Measurements from ENCODE around the gene GATAD2A.

GATAD2A gene

GRCh38 chr19:19508217-19508616 lies 102.7 kb downstream of the GATAD2A start:
- Histone ChIP-seq H3K9me3 (ENCODE audit: control insufficient read depth, low read length) (no peaks in the 10 kb centered on the region), H3K36me3 (ENCODE audit: control insufficient read depth, insufficient read depth, low read length) (peaks cover 6% of the 10 kb centered on the region), H3K4me3 (ENCODE audit: low read length) (no peak overlapping the region), H3K4me1 (ENCODE audit: control insufficient read depth, insufficient read depth, low read length) (peaks cover 3% of the 10 kb centered on the region), H3K27me3 (ENCODE audit: control insufficient read depth, insufficient read depth, low read length) (no peaks in the 10 kb centered on the region), H3K9ac (ENCODE audit: low read length) (no peak overlapping the region)

GRCh38 chr19:19510432-19510831 lies 105.0 kb downstream of the GATAD2A start:
- H3K27me3 ChIP-seq (ENCODE audit: control insufficient read depth, insufficient read depth, low read length) = no peaks in the 10 kb centered on the region
- no peak overlapping the region for H3K4me3 ChIP-seq (ENCODE audit: low read length)
- no peak overlapping the region for H3K9ac ChIP-seq (ENCODE audit: low read length)
- no peaks in the 10 kb centered on the region for H3K36me3 ChIP-seq (ENCODE audit: control insufficient read depth, insufficient read depth, low read length)
- no peaks in the 10 kb centered on the region for H3K9me3 ChIP-seq (ENCODE audit: control insufficient read depth, low read length)
- H3K4me1 ChIP-seq (ENCODE audit: control insufficient read depth, insufficient read depth, low read length) = peaks cover 4% of the 10 kb centered on the region

- Histone ChIP-seq H3K4me3 (ENCODE audit: low read length) (no peak overlapping the region), H3K9me3 (ENCODE audit: control insufficient read depth, low read length) (no peaks in the 10 kb centered on the region), H3K4me1 (ENCODE audit: control insufficient read depth, insufficient read depth, low read length) (peaks cover 7% of the 10 kb centered on the region), H3K27me3 (ENCODE audit: control insufficient read depth, insufficient read depth, low read length) (no peaks in the 10 kb centered on the region), H3K9ac (ENCODE audit: low read length) (no peak overlapping the region), H3K36me3 (ENCODE audit: control insufficient read depth, insufficient read depth, low read length) (no peaks in the 10 kb centered on the region)
Observed at GRCh38 chr19:19513682-19514081, 108.2 kb downstream of the GATAD2A start.

- Histone ChIP-seq H3K9me3 (ENCODE audit: control insufficient read depth, low read length) (no peaks in the 10 kb centered on the region), H3K9ac (ENCODE audit: low read length) (no peak overlapping the region), H3K4me1 (ENCODE audit: control insufficient read depth, insufficient read depth, low read length) (peaks cover 7% of the 10 kb centered on the region), H3K4me3 (ENCODE audit: low read length) (no peak overlapping the region), H3K36me3 (ENCODE audit: control insufficient read depth, insufficient read depth, low read length) (no peaks in the 10 kb centered on the region), H3K27me3 (ENCODE audit: control insufficient read depth, insufficient read depth, low read length) (no peaks in the 10 kb centered on the region)
Observed at GRCh38 chr19:19514215-19514657, 108.8 kb downstream of the GATAD2A start.

DNA sequence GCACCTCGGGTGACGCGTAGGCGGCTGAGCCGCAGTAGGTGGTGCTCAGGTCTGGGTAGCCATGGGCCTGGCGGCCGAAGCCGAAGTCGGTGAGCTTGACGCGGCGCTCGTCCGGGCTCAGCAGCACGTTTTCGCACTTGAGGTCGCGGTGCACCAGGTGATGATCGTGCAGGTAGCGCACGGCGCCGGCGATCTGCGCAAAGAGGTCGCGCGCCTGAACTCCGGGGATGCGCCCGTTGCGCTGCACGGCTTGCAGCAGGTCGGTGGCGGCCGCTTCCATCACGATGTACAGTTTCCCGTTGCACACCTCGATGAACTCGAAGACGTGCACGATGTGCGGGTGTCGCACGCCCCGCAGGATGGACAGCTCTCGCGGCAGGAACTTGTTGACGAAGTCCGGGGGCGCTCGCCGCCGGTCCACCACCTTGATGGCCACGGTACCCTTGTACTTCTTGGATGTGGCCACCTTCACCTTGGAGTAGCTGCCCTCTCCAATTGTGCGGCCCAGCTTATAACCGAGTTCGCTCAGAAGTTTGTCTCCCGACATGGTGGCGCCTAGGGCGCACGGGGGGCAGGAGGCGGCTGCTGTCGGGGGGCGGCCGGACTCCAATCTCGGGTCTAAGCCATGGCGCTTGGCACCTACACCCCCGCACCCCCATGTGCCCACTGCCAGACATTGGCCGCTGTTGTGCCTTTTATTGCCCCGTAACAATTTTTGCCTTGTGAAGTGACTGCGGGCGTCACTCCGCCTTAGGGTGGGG lies 109.6 kb downstream of the GATAD2A start, which contains the start of gene TSSK6:
TSSK6 (minus strand) TSS at position 668 of the 761 bp plus-strand sequence; CDS start at position 547, 121 bp downstream.
- Histone ChIP-seq H3K9me3 (ENCODE audit: control insufficient read depth, low read length) (no peaks in the 10 kb centered on the region), H3K27me3 (ENCODE audit: control insufficient read depth, insufficient read depth, low read length) (no peaks in the 10 kb centered on the region), H3K4me3 (ENCODE audit: low read length) (peak within 1 kb of the TSS; percentile 97), H3K4me1 (ENCODE audit: control insufficient read depth, insufficient read depth, low read length) (peaks cover 7% of the 10 kb centered on the region), H3K36me3 (ENCODE audit: control insufficient read depth, insufficient read depth, low read length) (no peaks in the 10 kb centered on the region), H3K9ac (ENCODE audit: low read length) (peak within 1 kb of the TSS; percentile 95)

- Histone ChIP-seq H3K36me3 (ENCODE audit: control insufficient read depth, insufficient read depth, low read length) (no peaks in the 10 kb centered on the region), H3K4me1 (ENCODE audit: control insufficient read depth, insufficient read depth, low read length) (peaks cover 7% of the 10 kb centered on the region), H3K9me3 (ENCODE audit: control insufficient read depth, low read length) (no peaks in the 10 kb centered on the region), H3K27me3 (ENCODE audit: control insufficient read depth, insufficient read depth, low read length) (no peaks in the 10 kb centered on the region), H3K4me3 (ENCODE audit: low read length) (peak within 1 kb of the TSS; percentile 97), H3K9ac (ENCODE audit: low read length) (peak within 1 kb of the TSS; percentile 95)
Observed at GRCh38 chr19:19515642-19516519, 110.4 kb downstream of the GATAD2A start, which contains the start of gene NDUFA13. Gene NDUFA13, plus strand, starts transcription at chr19:19516225. Its CDS starts 14 bp downstream, at chr19:19516239.

DNA sequence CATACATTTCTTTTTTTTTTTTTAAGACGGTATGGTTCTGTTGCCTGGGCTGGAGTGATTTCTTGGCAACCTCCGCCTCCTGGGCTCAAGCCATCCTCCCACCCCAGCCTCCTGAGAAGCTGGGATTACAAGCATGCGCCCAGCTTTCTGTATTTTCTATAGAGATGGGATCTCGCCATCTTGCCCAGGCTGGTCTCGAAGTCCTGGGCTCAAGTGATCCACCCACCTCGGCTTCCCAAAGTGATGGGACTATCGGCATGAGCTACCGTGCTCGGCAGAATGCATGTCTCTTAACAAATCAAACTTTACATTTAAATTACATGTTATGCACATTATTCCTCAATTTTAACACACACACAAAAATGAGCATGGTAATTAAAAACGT lies 111.8 kb downstream of the GATAD2A start:
- Histone ChIP-seq H3K4me1 (ENCODE audit: control insufficient read depth, insufficient read depth, low read length) (peaks cover 5% of the 10 kb centered on the region), H3K9ac (ENCODE audit: low read length) (peak overlapping the region; percentile 95)

GRCh38 chr19:19520989-19521388 lies 115.5 kb downstream of the GATAD2A start:
- Histone ChIP-seq H3K36me3 (ENCODE audit: control insufficient read depth, insufficient read depth, low read length) (no peaks in the 10 kb centered on the region), H3K9me3 (ENCODE audit: control insufficient read depth, low read length) (no peaks in the 10 kb centered on the region), H3K9ac (ENCODE audit: low read length) (no peak overlapping the region), H3K27me3 (ENCODE audit: control insufficient read depth, insufficient read depth, low read length) (no peaks in the 10 kb centered on the region), H3K4me1 (ENCODE audit: control insufficient read depth, insufficient read depth, low read length) (no peaks in the 10 kb centered on the region), H3K4me3 (ENCODE audit: low read length) (no peak overlapping the region)

More for the DNA sequence above, 111.8 kb downstream of the GATAD2A start:
- no peaks in the 10 kb centered on the region for H3K36me3 ChIP-seq (ENCODE audit: control insufficient read depth, insufficient read depth, low read length)
- H3K9me3 ChIP-seq (ENCODE audit: control insufficient read depth, low read length) = no peaks in the 10 kb centered on the region
- H3K27me3 ChIP-seq (ENCODE audit: control insufficient read depth, insufficient read depth, low read length) = no peaks in the 10 kb centered on the region
- no peak overlapping the region for H3K4me3 ChIP-seq (ENCODE audit: low read length)

DNA sequence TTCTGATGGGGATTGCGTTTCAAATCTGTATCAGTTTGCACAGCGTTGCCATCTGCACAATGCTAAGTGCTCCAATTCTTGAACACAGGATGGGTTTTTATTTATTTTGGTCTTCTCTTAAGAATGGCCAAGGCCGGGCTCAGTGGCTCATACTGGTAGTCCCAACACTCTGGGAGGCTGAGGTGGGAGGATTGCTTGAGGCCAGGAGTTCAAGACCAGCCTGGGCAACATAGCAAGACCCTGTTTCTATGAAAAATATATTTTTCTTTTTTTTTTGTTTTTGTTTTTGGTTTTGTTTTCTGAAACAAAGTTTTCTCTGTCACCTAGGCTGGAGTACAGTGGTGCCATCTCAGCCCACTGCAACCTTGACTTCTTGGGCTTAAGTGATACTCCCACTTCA lies 117.7 kb downstream of the GATAD2A start:
- Histone ChIP-seq H3K9me3 (ENCODE audit: control insufficient read depth, low read length) (no peaks in the 10 kb centered on the region), H3K9ac (ENCODE audit: low read length) (no peak overlapping the region), H3K36me3 (ENCODE audit: control insufficient read depth, insufficient read depth, low read length) (peaks cover 7% of the 10 kb centered on the region)

DNA sequence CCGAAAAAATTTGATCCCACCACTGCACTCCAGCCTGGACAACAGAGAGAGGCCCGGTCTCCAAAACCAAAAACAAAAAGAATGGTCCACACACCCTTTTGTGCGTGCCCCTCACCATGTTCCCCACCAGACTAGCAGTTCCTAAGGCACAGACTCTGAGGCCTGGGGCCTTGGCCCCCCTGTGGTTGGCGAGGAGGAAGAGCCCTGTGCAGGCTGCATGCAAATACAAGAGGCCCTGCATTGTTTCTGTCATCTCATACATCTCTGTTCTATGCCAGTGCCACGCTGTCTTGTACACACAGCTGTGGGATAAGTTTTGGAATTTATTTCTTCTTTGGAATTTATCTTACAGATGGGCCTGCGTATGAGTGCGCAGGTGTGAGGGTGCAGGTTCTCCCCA lies 118.6 kb downstream of the GATAD2A start:
- Histone ChIP-seq H3K4me1 (ENCODE audit: control insufficient read depth, insufficient read depth, low read length) (no peaks in the 10 kb centered on the region), H3K27me3 (ENCODE audit: control insufficient read depth, insufficient read depth, low read length) (no peaks in the 10 kb centered on the region), H3K9ac (ENCODE audit: low read length) (no peak overlapping the region), H3K9me3 (ENCODE audit: control insufficient read depth, low read length) (no peaks in the 10 kb centered on the region), H3K36me3 (ENCODE audit: control insufficient read depth, insufficient read depth, low read length) (peaks cover 8% of the 10 kb centered on the region), H3K4me3 (ENCODE audit: low read length) (no peak overlapping the region)

More for the DNA sequence above, 117.7 kb downstream of the GATAD2A start:
- no peaks in the 10 kb centered on the region for H3K4me1 ChIP-seq (ENCODE audit: control insufficient read depth, insufficient read depth, low read length)
- no peaks in the 10 kb centered on the region for H3K27me3 ChIP-seq (ENCODE audit: control insufficient read depth, insufficient read depth, low read length)
- no peak overlapping the region for H3K4me3 ChIP-seq (ENCODE audit: low read length)

DNA sequence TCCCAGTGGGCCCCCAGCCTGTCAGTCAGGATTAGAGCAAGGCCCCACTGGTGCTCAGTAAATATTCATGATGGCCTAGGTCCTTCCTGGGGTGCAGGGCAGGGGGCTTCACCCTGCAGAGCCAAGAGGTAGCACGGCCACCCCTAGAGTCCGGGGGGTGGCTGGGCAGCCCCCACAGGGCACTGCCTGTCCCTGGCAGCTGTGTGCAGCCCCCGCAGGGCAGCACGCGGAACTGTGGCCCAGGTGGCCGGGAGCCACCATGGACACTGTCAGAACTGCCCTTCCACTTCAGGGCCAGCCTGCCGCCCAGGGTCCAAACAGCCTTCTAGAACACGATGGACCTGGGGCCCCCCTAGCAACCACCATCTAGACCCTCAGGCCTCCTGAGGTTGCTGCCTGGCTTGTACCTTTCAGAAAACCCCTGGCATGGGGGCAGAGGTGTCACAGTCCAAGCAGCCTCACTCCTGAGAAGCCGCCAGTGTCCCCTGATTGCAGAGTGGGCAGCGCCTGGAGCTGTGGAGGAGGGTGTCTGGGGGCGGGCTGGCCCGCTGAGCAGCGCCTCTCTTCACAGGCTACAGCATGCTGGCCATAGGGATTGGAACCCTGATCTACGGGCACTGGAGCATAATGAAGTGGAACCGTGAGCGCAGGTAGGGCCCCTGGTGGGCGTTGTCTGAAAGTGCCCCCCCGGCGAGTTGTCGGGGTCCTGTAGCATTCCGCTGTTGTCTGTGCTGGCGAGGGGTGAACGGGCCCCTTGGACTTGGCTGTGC lies 120.3 kb downstream of the GATAD2A start:
- H3K4me1 ChIP-seq (ENCODE audit: control insufficient read depth, insufficient read depth, low read length) = no peaks in the 10 kb centered on the region
- H3K4me3 ChIP-seq (ENCODE audit: low read length) = no peak overlapping the region
- peaks cover 8% of the 10 kb centered on the region for H3K36me3 ChIP-seq (ENCODE audit: control insufficient read depth, insufficient read depth, low read length)
- H3K9ac ChIP-seq (ENCODE audit: low read length) = no peak overlapping the region
- H3K27me3 ChIP-seq (ENCODE audit: control insufficient read depth, insufficient read depth, low read length) = no peaks in the 10 kb centered on the region
- H3K9me3 ChIP-seq (ENCODE audit: control insufficient read depth, low read length) = no peaks in the 10 kb centered on the region

Measured in mucosa of stomach (tissue), 1 donor.